Measurements from ENCODE around the gene PGK1. TPM values are rescaled to one million over a fixed set of nuclear protein-coding genes. Genes with fewer than 3 reads are reported as not detected.

PGK1 gene
- polyA plus RNA-seq, 3 donors, result 292 to 1,007 (median 923) TPM

DNA sequence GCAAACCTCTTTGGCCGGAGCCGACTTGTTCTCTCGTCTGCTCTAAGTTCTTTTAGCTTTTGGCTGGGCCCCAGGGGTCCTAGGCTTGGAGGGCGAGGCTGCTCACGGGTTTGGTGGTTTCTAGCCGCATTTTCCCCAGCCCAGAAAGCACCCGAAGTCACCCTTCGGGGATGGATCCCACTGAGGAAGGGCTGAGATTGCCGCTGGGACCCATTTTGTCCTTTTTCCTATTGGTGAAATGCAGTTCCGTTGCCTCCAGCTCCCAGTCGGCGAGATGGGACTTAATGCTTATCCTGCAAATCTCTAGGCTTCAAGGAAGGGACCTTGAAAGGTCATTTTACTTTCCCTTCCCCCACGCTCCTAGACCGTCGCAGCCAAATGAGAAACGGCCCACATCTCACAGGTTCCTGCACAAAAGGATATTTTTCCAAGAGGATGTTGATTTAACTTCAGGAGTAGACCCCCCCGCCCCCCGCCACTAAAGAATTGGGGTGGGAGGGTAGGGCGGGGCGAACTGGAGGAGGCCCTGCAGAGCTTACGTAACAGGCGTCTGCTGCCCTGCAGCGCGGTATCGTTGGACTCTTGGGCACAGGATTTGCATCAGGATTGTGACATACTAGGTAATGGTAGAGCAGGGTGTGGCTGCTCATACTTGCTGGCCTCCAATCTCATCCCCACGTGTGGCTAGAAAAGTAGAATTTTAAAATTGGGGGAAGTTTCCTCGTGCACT, 564 bp downstream of the PGK1 start:
- WGBS (ENCODE audit: insufficient coverage), result 0% methylated on average over 8 of the region's 27 CpGs
- Histone ChIP-seq H3K27me3 (ENCODE audit: control insufficient read depth in 2 of 2, insufficient read depth in 2 of 2, low read length in 2 of 2) (no peaks in the 10 kb centered on the region), H3K79me2 (ENCODE audit: insufficient read depth, low read length) (peaks cover 60% of the 10 kb centered on the region), H2AFZ (ENCODE audit: insufficient read depth, low read depth, low read length, poor library complexity, severe bottlenecking) (no peak overlapping the region), H3K36me3 (replicated peaks in 1 of 2; ENCODE audit: control insufficient read depth in 1 of 2, insufficient read depth in 2 of 2, low read length in 2 of 2) (peaks cover 0 to 2% of the 10 kb centered on the region in 2 donors), H3K9ac (ENCODE audit: insufficient read depth, low read length, poor library complexity, severe bottlenecking) (peak overlapping the region; percentile 86), H3K9me3 (replicated peaks in 1 of 2; ENCODE audit: control insufficient read depth in 1 of 2, insufficient read depth in 1 of 2, low read length in 2 of 2) (no peaks in the 10 kb centered on the region), H3K4me3 (replicated peaks in 1 of 3; ENCODE audit: low read depth in 2 of 3, low read length in 3 of 3) (peak overlapping the region; percentile 82 to 97 (median 93)), H4K20me1 (ENCODE audit: insufficient read depth, low read length) (peaks cover 42% of the 10 kb centered on the region), H3K4me1 (ENCODE audit: control insufficient read depth in 1 of 2, insufficient read depth in 2 of 2, low read length in 2 of 2) (peaks cover 44 to 48% of the 10 kb centered on the region in 2 donors), H3K27ac (ENCODE audit: low read depth in 1 of 2, low read length in 2 of 2) (peak overlapping the region; percentile 96 to 99), H3K4me2 (replicated peaks; ENCODE audit: extremely low read depth, low read length, poor library complexity, severe bottlenecking) (peak overlapping the region; percentile 84)
- Mint-ChIP-seq H3K4me1 (peaks cover 53% of the 10 kb centered on the region), H3K4me3 (peak overlapping the region; percentile 83 to 86), H3K27ac (peak overlapping the region; percentile 95 to 98 (median 97)), H3K9me3 (peaks cover 0 to 14% (median 2%) of the 10 kb centered on the region in 7 donors), H3K36me3 (peaks cover 10 to 13% of the 10 kb centered on the region in 2 donors), H3K27me3 (ENCODE audit: low read depth in 3 of 3) (peaks cover 0 to 2% (median 0%) of the 10 kb centered on the region in 3 donors)
- intact Hi-C loops (cut with micrococcal nuclease), result loop anchor here (5.0 kb wide), 2 partner anchors 192 to 207 kb away; partner anchors contain the start of genes ATP7A (in 1 of the 2), COX7B (in 1 of the 2) and MAGT1 (in 1 of the 2)
- DNase-seq, result peak; percentile 76 to 83 (median 77)
- TF ChIP-seq CTCF (IDR thresholded peaks at IDR 0.05), result no peak

DNA sequence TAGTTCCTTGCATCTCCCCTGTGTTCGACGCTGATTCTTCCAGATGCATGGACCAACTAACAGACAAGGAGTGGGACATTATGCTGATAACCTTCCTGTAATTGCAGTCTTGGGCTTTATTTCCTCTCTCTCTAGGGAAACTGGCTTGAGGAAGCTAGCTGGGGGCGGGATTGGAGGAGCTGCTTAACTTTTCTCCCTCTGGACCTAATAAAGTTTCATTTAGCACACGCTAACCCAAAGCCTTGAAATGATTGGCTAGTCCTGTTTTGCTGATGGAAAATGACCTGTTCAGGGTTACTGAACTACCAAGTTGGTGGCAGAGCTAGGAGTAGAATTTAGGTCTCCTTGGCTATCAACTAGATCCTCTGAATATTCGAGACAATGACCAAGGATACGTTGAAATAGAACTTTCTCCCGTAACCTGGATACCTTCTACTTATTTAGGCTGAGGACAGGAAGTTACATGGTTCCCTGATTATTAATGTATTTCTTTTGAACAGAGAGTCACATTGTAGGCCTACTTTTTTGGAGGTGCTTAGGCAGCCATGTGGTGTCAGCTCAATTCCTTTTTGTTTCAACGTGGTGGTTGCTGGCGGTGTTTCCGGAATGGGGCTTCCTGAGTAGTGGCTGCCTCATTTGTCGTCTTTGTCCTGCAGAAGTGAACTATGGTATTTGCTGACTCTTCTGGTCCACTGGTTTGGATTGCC, 2.0 kb downstream of the PGK1 start:
- TF ChIP-seq CTCF (IDR thresholded peaks at IDR 0.05), result no peak

More for the DNA sequence above, 2.0 kb downstream of the PGK1 start:
- WGBS (ENCODE audit: insufficient coverage), result no CpG with 5 or more reads among the region's 11 CpGs
- intact Hi-C loops (cut with micrococcal nuclease), result loop anchor here (5.0 kb wide), 2 partner anchors 194 to 209 kb away; partner anchors contain the start of genes ATP7A (in 1 of the 2), COX7B (in 1 of the 2) and MAGT1 (in 1 of the 2)
- no peaks in the 10 kb centered on the region for H3K9me3 ChIP-seq (replicated peaks in 1 of 2; ENCODE audit: control insufficient read depth in 1 of 2, insufficient read depth in 1 of 2, low read length in 2 of 2)
- DNase-seq, result peak in 1 of 3 donors; percentile 12
- H3K36me3 ChIP-seq (replicated peaks in 1 of 2; ENCODE audit: control insufficient read depth in 1 of 2, insufficient read depth in 2 of 2, low read length in 2 of 2), result peaks cover 10 to 13% of the 10 kb centered on the region in 2 donors
- peak overlapping the region; percentile 36 for H3K9ac ChIP-seq (ENCODE audit: insufficient read depth, low read length, poor library complexity, severe bottlenecking)
- H3K4me1 ChIP-seq (ENCODE audit: control insufficient read depth in 1 of 2, insufficient read depth in 2 of 2, low read length in 2 of 2), result peaks cover 44 to 48% of the 10 kb centered on the region in 2 donors
- peak overlapping the region; percentile 84 for H3K4me2 ChIP-seq (replicated peaks; ENCODE audit: extremely low read depth, low read length, poor library complexity, severe bottlenecking)
- H3K27ac Mint-ChIP-seq, result peak overlapping the region; percentile 94 to 98 (median 97)
- H3K9me3 Mint-ChIP-seq, result peaks cover 0 to 14% (median 2%) of the 10 kb centered on the region in 7 donors
- H3K36me3 Mint-ChIP-seq, result peaks cover 17% of the 10 kb centered on the region in 2 donors
- H4K20me1 ChIP-seq (ENCODE audit: insufficient read depth, low read length), result peaks cover 55% of the 10 kb centered on the region
- H3K27me3 ChIP-seq (ENCODE audit: control insufficient read depth in 2 of 2, insufficient read depth in 2 of 2, low read length in 2 of 2), result no peaks in the 10 kb centered on the region
- H3K27ac ChIP-seq (ENCODE audit: low read depth in 1 of 2, low read length in 2 of 2), result peak overlapping the region; percentile 75 to 96
- peaks cover 75% of the 10 kb centered on the region for H3K79me2 ChIP-seq (ENCODE audit: insufficient read depth, low read length)
- H3K4me1 Mint-ChIP-seq, result peaks cover 54% of the 10 kb centered on the region
- H3K4me3 Mint-ChIP-seq, result peak overlapping the region; percentile 83 to 86
- peak overlapping the region; percentile 82 to 97 (median 93) for H3K4me3 ChIP-seq (replicated peaks in 1 of 3; ENCODE audit: low read depth in 2 of 3, low read length in 3 of 3)
- H3K27me3 Mint-ChIP-seq (ENCODE audit: low read depth in 3 of 3), result peaks cover 0 to 2% (median 0%) of the 10 kb centered on the region in 3 donors
- no peak overlapping the region for H2AFZ ChIP-seq (ENCODE audit: insufficient read depth, low read depth, low read length, poor library complexity, severe bottlenecking)

Data from CD14-positive monocyte (primary cell).